DND-41 (cell line): ENCODE data around the gene TMPRSS11B.
"Not testable (repeated sequence)": the region's sequence is repeated elsewhere in the genome, so short reads cannot be mapped to it uniquely, and the experiment has no call there.

ENCODE experiments used
- ATAC-seq: fragments of 200-7000 bp; cut with Tn5 transposase; 3 replicates; pipeline ENCODE4 v1.9.1; 2021; ENCODE audit warnings: low read depth; ENCODE audit not compliant: insufficient read depth
- DNase-seq: peaks from one replicate; pipeline ENCODE4 v3.0.0-alpha.2; 2020
- H2AFZ ChIP-seq: 2 replicates; pipeline ENCODE4 v1.6.0; 2012; ENCODE audit warnings: low read depth, low read length
- H3K27ac ChIP-seq: 2 replicates; pipeline ENCODE4 v1.5.1; 2012; ENCODE audit warnings: low read length, inconsistent platforms
- H3K27me3 ChIP-seq: fragments of 200-600 bp; sonication (generic); 2 replicates; pipeline ENCODE4 v1.6.0; 2012; ENCODE audit warnings: low read length, mild to moderate bottlenecking, inconsistent platforms; ENCODE audit not compliant: insufficient read depth, poor library complexity
- H3K36me3 ChIP-seq: 2 replicates; pipeline ENCODE4 v1.5.1; 2012; ENCODE audit warnings: low read length, inconsistent platforms; ENCODE audit not compliant: insufficient read depth
- H3K4me1 ChIP-seq: 2 replicates; pipeline ENCODE4 v1.5.1; 2012; ENCODE audit warnings: mild to moderate bottlenecking, low read length; ENCODE audit not compliant: insufficient read depth
- H3K4me2 ChIP-seq: 2 replicates; pipeline ENCODE4 v1.6.0; 2012; ENCODE audit warnings: mild to moderate bottlenecking, moderate library complexity, low read length, inconsistent platforms; ENCODE audit not compliant: insufficient read depth
- H3K4me3 ChIP-seq, 2 experiments: fragments of 200-600 bp in 1 of 2; shearing (Covaris generic) in 1 of 2; 2 replicates each; pipeline ENCODE4 v1.5.1; 2012 to 2016; ENCODE audit warnings: inconsistent platforms in 2 of 2, low read length in 2 of 2, mild to moderate bottlenecking in 2 of 2, low read depth in 1 of 2, moderate library complexity in 1 of 2
- H3K79me2 ChIP-seq: 2 replicates; pipeline ENCODE4 v1.6.0; 2012; ENCODE audit warnings: low read length, inconsistent platforms; ENCODE audit not compliant: insufficient read depth
- H3K9ac ChIP-seq: 2 replicates; pipeline ENCODE4 v1.6.0; 2012; ENCODE audit warnings: low read depth, mild to moderate bottlenecking, inconsistent platforms, low read length, moderate library complexity
- H3K9me3 ChIP-seq: 2 replicates; pipeline ENCODE4 v1.5.1; 2012; ENCODE audit warnings: low read length, moderate library complexity, mild to moderate bottlenecking, inconsistent platforms; ENCODE audit not compliant: insufficient read depth, severe bottlenecking
- H4K20me1 ChIP-seq: 2 replicates; pipeline ENCODE4 v1.6.0; 2012; ENCODE audit warnings: low read length; ENCODE audit not compliant: insufficient read depth
- EZH2 ChIP-seq: IDR thresholded peaks from 3 replicates; pipeline ENCODE4 v1.6.1; 2012; ENCODE audit warnings: borderline replicate concordance, low read depth, mild to moderate bottlenecking, moderate library complexity, low read length, inconsistent platforms; ENCODE audit not compliant: severe bottlenecking
- TF ChIP-seq, protein P1 (sequence below): IDR thresholded peaks from 2 replicates; pipeline ENCODE4 v1.5.1; 2012; ENCODE audit warnings: borderline replicate concordance, low read length, moderate library complexity, mild to moderate bottlenecking; ENCODE audit not compliant: poor library complexity, severe bottlenecking; ENCODE audit errors: extremely low read depth

The TMPRSS11B gene

GRCh38 chr4:68287704-68288392, 42.4 kb upstream of the TMPRSS11B start:
- Histone ChIP-seq H3K9me3 (no peaks in the 10 kb centered on the region), H3K27me3 (peaks cover 14% of the 10 kb centered on the region), H3K9ac (no peak overlapping the region), H3K4me3 (no peak overlapping the region), H2AFZ (no peak overlapping the region), H3K4me2 (no peak overlapping the region), H3K27ac (no peak overlapping the region), H3K36me3 (no peaks in the 10 kb centered on the region), H3K79me2 (no peaks in the 10 kb centered on the region), H4K20me1 (no peaks in the 10 kb centered on the region), H3K4me1 (no peaks in the 10 kb centered on the region)
- ATAC-seq: no peak
- TF ChIP-seq EZH2: no peak
- TF ChIP-seq, protein P1, sequence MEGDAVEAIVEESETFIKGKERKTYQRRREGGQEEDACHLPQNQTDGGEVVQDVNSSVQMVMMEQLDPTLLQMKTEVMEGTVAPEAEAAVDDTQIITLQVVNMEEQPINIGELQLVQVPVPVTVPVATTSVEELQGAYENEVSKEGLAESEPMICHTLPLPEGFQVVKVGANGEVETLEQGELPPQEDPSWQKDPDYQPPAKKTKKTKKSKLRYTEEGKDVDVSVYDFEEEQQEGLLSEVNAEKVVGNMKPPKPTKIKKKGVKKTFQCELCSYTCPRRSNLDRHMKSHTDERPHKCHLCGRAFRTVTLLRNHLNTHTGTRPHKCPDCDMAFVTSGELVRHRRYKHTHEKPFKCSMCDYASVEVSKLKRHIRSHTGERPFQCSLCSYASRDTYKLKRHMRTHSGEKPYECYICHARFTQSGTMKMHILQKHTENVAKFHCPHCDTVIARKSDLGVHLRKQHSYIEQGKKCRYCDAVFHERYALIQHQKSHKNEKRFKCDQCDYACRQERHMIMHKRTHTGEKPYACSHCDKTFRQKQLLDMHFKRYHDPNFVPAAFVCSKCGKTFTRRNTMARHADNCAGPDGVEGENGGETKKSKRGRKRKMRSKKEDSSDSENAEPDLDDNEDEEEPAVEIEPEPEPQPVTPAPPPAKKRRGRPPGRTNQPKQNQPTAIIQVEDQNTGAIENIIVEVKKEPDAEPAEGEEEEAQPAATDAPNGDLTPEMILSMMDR: no peak
- no peak for DNase-seq

DNA sequence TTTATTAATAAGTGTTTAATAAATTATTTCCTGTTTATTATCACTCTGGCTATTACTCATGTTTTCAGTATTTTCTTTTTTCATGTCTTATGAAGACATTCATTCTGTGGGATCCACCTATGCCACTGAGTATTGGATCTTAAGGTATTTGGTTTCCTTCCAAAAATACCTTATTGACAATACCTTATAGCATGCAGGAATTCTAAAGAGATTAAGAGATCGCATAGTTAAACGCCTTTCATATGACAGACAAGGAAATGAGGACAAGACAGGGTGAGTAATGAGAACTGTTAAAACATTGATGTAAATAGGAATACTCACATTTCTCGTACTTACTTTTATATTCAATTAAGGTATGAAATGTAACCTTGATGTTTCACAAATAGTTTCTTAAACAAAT, 38.2 kb upstream of the TMPRSS11B start:
- H3K9me3 ChIP-seq: no peaks in the 10 kb centered on the region
- H3K4me1 ChIP-seq: no peaks in the 10 kb centered on the region
- DNase-seq (no peak), ATAC-seq (no peak)
- no peak overlapping the region for H3K9ac ChIP-seq
- H4K20me1 ChIP-seq: no peaks in the 10 kb centered on the region
- H3K27me3 ChIP-seq: peaks cover 14% of the 10 kb centered on the region
- no peak overlapping the region for H2AFZ ChIP-seq
- no peaks in the 10 kb centered on the region for H3K36me3 ChIP-seq
- TF ChIP-seq, protein P1: no peak
- TF ChIP-seq EZH2: no peak
- H3K4me2 ChIP-seq: no peak overlapping the region
- no peak overlapping the region for H3K4me3 ChIP-seq
- H3K27ac ChIP-seq: no peak overlapping the region
- no peaks in the 10 kb centered on the region for H3K79me2 ChIP-seq

DNA sequence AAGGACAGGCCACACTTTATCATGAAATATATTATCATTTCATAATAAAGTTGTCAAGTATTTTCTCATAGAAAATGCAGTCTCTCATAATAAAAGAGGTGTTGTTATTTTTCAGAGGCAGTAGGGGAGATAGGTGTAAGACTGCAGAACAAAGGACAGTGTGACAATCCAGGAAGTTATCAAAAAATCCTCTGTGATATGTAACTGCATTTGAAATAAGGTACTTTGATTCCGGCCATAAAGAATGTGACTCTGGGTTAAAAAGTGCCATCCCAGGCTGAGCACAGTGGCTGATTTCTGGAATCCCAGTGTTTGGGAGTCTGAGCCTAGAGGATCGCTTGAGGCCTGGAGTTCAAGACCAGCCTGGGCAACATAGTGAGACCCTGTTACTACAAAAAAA, 37.6 kb upstream of the TMPRSS11B start:
- Histone ChIP-seq H3K27me3 (peaks cover 9% of the 10 kb centered on the region), H3K4me3 (no peak overlapping the region), H3K4me1 (no peaks in the 10 kb centered on the region), H3K27ac (no peak overlapping the region), H3K79me2 (no peaks in the 10 kb centered on the region), H2AFZ (no peak overlapping the region), H3K9me3 (no peaks in the 10 kb centered on the region), H3K4me2 (no peak overlapping the region), H3K9ac (no peak overlapping the region), H3K36me3 (no peaks in the 10 kb centered on the region), H4K20me1 (no peaks in the 10 kb centered on the region)
- DNase-seq (no peak), ATAC-seq (no peak)
- TF ChIP-seq, protein P1: no peak
- no peak for TF ChIP-seq EZH2

GRCh38 chr4:68281796-68282740, 36.6 kb upstream of the TMPRSS11B start:
- not testable (repeated sequence) for H3K9ac ChIP-seq, H4K20me1 ChIP-seq, H3K4me2 ChIP-seq, H3K4me3 ChIP-seq, H2AFZ ChIP-seq, ATAC-seq, DNase-seq, H3K79me2 ChIP-seq, H3K9me3 ChIP-seq, H3K4me1 ChIP-seq, H3K27ac ChIP-seq, H3K36me3 ChIP-seq, H3K27me3 ChIP-seq
